ENCODE measurements around the gene ADSS1. TPM values are rescaled to one million over a fixed set of nuclear protein-coding genes. Genes with fewer than 3 reads are reported as not detected.
A peak's percentile ranks its signal among the peaks of the same experiment; 100 is the strongest.

Gene ADSS1
- total RNA-seq, 4 donors from 2014 or later, result 2.8 to 12.4 (median 9.0) TPM

DNA sequence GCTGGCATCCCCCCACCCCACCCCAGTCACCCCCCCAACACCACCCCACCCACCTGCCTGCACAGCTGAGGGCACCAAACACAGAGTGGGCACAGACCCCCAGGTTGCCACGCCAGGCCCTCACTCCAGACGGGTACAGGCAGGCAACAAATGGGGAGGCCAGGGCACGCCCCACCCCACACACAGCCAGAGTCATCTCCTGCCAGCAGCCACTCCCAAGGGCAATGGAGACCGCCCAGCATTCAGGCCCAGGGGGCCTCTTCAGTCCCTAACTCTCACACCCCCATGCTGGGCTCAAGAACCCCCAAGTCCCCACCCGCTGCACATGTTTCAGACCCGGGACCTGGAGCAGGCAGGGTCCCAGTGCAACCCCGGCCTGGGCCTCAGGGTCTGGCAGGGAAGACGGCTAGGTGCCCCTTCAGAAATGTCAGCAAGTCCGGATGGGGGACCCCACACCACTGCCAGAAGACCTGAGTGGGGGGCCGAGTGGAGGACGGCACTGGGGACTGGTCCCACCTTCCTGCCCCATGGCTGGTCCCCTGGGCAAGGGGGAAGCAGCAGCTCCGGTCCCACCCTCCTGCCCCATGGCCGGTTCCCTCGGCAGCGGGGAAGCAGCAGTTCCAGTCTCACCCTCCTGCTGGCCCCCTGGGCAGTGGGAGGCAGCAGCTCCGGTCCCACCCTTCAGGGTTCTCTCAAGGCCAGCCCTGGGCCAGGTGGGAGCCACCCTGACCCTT is 59.6 kb downstream of the ADSS1 start:
- DNase-seq (ENCODE audit: low spot score in 2 of 2), result no peak
- Histone ChIP-seq H3K9me3 (no peaks in the 10 kb centered on the region), H3K27ac (no peak overlapping the region), H3K36me3 (peaks cover 22% of the 10 kb centered on the region), H3K4me3 (no peak overlapping the region), H3K27me3 (no peaks in the 10 kb centered on the region), H3K4me1 (peaks cover 45% of the 10 kb centered on the region)
- TF ChIP-seq POLR2A (IDR thresholded peaks at IDR 0.05) (no peak), POLR2AphosphoS5 (IDR thresholded peaks at IDR 0.05) (no peak), EP300 (IDR thresholded peaks at IDR 0.05) (no peak)
- TF ChIP-seq, protein P1, sequence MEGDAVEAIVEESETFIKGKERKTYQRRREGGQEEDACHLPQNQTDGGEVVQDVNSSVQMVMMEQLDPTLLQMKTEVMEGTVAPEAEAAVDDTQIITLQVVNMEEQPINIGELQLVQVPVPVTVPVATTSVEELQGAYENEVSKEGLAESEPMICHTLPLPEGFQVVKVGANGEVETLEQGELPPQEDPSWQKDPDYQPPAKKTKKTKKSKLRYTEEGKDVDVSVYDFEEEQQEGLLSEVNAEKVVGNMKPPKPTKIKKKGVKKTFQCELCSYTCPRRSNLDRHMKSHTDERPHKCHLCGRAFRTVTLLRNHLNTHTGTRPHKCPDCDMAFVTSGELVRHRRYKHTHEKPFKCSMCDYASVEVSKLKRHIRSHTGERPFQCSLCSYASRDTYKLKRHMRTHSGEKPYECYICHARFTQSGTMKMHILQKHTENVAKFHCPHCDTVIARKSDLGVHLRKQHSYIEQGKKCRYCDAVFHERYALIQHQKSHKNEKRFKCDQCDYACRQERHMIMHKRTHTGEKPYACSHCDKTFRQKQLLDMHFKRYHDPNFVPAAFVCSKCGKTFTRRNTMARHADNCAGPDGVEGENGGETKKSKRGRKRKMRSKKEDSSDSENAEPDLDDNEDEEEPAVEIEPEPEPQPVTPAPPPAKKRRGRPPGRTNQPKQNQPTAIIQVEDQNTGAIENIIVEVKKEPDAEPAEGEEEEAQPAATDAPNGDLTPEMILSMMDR (IDR thresholded peaks at IDR 0.05), result no peak
- WGBS, result 70% methylated on average over 6 of the region's 16 CpGs

DNA sequence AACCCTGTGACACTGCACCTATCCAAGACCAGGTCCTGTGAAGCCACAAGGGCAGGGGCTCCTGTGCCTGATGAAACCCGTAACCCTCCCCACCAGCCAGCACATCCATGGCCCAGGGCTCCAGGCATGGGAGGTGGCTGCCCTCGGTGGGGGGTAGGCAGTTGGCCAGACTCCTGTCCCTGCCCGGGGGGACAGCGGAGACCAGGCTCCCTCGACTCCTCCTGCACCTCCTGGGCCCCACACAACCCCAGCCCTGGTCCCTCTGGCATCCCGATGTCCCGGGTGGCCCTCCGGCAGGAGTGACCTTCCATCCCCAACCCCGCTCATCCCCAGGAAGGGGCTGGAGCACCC is 60.2 kb downstream of the ADSS1 start:
- Histone ChIP-seq H3K36me3 (peaks cover 23% of the 10 kb centered on the region), H3K4me1 (peaks cover 51% of the 10 kb centered on the region), H3K4me3 (no peak overlapping the region), H3K27me3 (no peaks in the 10 kb centered on the region), H3K9me3 (no peaks in the 10 kb centered on the region), H3K27ac (no peak overlapping the region)
- DNase-seq (ENCODE audit: low spot score in 2 of 2), result no peak
- TF ChIP-seq, protein P1 (IDR thresholded peaks at IDR 0.05), result no peak
- TF ChIP-seq POLR2A (IDR thresholded peaks at IDR 0.05), result no peak
- no peak for TF ChIP-seq POLR2AphosphoS5 (IDR thresholded peaks at IDR 0.05)
- 80% methylated on average over 5 of the region's 9 CpGs for WGBS

DNA sequence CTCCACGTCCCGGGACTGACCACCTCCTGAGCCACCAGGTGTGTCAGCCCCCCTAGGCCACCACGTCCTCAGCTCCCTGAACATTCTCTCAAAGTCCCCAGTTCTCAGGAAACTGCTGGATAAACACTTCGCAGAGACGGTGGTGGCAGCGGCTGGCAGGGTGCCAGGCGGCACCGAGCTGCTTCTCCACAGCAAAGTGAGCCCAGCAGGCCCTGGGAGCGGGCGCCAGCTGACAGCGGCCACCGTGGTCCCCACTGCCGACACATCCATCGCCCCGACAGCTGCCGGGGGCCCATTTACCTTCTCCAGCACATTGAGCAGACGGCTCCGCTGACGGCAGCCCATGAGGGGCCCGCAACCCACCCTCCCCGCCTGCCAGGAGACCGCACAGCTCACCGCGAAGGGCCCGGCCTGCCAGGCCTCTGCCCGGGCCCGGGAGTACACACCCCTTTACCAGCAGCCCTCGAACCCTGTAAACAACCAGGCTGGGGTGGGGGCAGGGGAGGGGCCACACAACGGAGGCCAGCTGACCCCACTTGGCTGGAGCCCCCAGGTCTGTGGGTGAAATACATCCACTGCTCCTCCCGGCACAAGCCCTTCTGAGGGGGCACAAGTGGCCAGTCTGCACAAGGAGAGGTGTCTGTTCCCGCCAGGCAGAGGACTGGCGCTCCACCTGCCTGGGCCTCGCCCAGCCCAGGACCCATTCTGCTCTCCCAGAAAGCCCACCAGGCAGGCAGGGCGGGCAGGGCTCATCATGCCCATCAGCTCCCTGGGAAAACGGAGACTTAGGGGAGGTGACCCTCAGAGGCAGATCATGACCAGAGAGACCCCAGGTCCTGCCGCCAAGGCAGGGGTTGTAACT is 61.0 kb downstream of the ADSS1 start:
- Histone ChIP-seq H3K27ac (no peak overlapping the region), H3K9me3 (no peaks in the 10 kb centered on the region), H3K4me1 (peaks cover 56% of the 10 kb centered on the region), H3K27me3 (no peaks in the 10 kb centered on the region), H3K36me3 (peaks cover 24% of the 10 kb centered on the region), H3K4me3 (no peak overlapping the region)
- 97% methylated on average over 7 of the region's 36 CpGs for WGBS
- no peak for TF ChIP-seq POLR2AphosphoS5 (IDR thresholded peaks at IDR 0.05)
- TF ChIP-seq, protein P1 (IDR thresholded peaks at IDR 0.05), result no peak
- TF ChIP-seq EP300 (IDR thresholded peaks at IDR 0.05), result no peak
- no peak for TF ChIP-seq POLR2A (IDR thresholded peaks at IDR 0.05)
- no peak for DNase-seq (ENCODE audit: low spot score in 2 of 2)

DNA sequence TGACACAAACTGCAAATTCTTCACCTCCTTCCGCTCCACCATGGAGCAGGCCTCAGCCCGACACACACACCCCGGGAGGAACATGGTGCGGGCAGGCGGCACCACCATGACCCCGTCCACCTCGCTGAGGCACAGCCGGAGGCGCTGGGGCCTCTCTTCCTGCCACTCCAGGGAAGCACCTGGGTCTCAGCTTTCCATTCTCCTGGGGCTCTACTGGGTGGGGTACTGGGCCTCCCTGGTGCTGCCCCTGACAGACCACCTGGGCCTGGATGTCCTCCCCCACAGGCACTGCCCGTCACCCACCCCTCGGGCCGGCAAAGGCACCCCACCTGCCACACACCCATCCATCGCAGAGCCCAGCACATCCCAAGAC is 61.7 kb downstream of the ADSS1 start:
- TF ChIP-seq POLR2AphosphoS5 (IDR thresholded peaks at IDR 0.05) (no peak), POLR2A (IDR thresholded peaks at IDR 0.05) (no peak)
- TF ChIP-seq, protein P1 (IDR thresholded peaks at IDR 0.05), result no peak
- H3K9me3 ChIP-seq, result no peaks in the 10 kb centered on the region
- WGBS, result 90% methylated on average over 3 of the region's 13 CpGs
- DNase-seq (ENCODE audit: low spot score in 2 of 2), result no peak
- H3K36me3 ChIP-seq, result peaks cover 24% of the 10 kb centered on the region
- no peak overlapping the region for H3K27ac ChIP-seq
- H3K4me3 ChIP-seq, result no peak overlapping the region
- H3K4me1 ChIP-seq, result peaks cover 61% of the 10 kb centered on the region
- no peaks in the 10 kb centered on the region for H3K27me3 ChIP-seq

DNA sequence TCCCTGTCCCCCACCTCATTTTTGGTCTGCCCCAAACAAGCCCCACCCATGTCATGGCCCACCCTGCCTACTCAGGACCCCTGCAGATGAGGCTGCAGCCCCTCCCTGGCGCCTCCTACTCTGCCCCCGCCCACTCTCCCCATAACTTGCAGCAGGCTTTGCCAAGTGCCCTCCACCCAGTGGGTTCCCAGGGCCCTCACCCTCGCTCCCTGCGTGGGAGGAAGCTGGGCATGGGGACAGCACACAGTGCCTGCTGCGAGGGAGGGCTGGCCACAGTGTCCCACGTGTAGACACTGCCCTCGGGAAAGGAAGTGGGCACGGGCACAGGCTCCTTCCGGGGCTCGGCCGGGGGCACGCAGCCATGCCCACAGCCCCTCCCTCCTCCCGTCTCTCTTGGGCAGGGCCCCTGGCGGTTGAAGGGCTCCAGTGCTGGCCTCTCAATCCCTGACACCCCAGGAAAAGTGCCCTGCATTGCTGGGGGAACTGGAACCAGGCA is 62.1 kb downstream of the ADSS1 start:
- 80% methylated on average over 1 of the region's 14 CpGs for WGBS
- H3K27me3 ChIP-seq, result no peaks in the 10 kb centered on the region
- no peak overlapping the region for H3K27ac ChIP-seq
- H3K4me3 ChIP-seq, result no peak overlapping the region
- peaks cover 26% of the 10 kb centered on the region for H3K36me3 ChIP-seq
- TF ChIP-seq POLR2A (IDR thresholded peaks at IDR 0.05), result no peak
- TF ChIP-seq EP300 (IDR thresholded peaks at IDR 0.05), result no peak
- no peak for TF ChIP-seq POLR2AphosphoS5 (IDR thresholded peaks at IDR 0.05)
- TF ChIP-seq, protein P1 (IDR thresholded peaks at IDR 0.05), result peak in 1 of 2 donors; percentile 17
- DNase-seq (ENCODE audit: low spot score in 2 of 2), result no peak
- no peaks in the 10 kb centered on the region for H3K9me3 ChIP-seq
- peaks cover 63% of the 10 kb centered on the region for H3K4me1 ChIP-seq

Data from suprapubic skin (tissue), 4 donors.